GM18867 (cell line): ENCODE data around the gene KRT80.

Source experiments
- ATAC-seq: cut with Tn5 transposase; IDR thresholded peaks from one replicate; pipeline ENCODE4 v1.9.1; 2021; ENCODE audit warnings: mild to moderate bottlenecking, moderate library complexity; ENCODE audit not compliant: unreplicated experiment

Gene KRT80

GRCh38 chr12:52199294-52199919, 7.6 kb upstream of the KRT80 start:
- ATAC-seq: no peak

GRCh38 chr12:52198454-52199215, 6.8 kb upstream of the KRT80 start:
- no peak for ATAC-seq

DNA sequence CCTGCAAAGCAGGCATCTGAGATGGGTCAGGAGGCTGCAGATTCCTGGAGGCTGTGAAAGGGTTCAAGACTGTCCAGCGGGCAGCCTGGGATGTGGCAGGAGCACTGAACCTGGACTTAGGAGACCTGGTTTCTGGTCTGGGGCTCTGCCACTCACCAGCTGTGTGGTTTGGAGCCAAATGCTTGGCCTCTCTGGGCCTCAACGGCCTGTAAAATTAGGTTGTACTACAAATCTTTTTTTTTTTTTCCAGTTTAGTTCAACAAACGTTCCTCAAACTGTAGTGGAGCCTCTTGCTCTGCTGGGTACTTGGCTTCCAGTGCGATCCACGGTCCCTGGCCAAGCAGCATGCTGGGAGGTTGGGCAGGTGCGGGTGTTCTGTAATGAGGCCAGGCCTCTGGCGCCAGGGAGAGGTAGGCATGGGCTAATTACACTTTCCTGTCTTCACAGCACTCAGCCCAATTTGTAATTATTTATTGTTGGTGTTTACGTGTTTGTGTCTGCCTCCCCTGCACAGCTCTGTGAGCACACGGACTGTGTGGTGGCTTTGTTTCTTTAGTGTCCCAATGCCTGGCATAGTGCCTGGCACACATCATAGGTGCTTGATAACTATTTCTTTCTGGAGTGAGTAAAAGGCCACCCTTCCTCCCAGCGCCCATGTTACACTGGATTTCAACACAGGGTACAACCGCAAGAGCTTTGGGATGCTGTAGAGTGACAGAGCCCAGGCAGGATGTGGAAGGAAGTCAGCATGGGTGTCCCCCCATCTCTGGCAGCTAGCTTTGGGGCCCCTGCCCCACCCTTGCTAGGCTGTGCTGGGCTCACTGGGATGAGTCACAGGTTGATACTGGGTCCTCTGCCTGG, 5.8 kb upstream of the KRT80 start:
- ATAC-seq: no peak

DNA sequence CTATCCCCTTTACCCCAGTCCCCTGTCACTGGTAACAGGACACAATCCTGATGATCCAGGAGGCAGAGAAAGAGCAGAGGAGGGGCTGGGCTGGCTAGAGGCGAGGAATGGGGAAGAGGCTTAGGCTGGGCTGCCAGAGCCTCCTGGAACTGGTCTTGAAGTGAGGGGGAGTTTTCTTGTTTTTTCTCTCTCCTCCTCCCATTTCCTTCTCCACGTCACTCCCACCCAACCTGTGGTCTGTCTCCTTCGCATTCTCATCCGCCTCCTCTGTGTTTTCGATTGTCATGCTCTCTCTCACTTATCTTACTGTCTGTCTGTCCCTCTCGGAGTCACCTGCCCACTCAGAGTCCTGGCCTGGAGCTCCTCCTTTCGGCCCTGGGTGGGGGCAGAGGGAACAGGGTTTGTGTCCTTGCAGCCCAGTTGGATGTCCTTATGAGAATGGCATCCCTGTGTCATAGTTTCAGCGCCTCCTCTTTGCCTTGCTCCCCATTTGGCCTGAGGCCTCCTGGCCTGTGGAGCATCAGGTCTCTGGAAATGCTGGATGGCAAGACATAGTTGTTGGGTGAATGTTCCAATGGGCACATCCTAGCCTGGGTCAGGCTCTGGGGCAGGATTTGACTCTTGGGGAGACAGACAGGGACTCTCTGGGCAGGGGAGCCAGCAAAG, 3.4 kb upstream of the KRT80 start:
- no peak for ATAC-seq

GRCh38 chr12:52193991-52194390, 2.2 kb upstream of the KRT80 start:
- no peak for ATAC-seq

DNA sequence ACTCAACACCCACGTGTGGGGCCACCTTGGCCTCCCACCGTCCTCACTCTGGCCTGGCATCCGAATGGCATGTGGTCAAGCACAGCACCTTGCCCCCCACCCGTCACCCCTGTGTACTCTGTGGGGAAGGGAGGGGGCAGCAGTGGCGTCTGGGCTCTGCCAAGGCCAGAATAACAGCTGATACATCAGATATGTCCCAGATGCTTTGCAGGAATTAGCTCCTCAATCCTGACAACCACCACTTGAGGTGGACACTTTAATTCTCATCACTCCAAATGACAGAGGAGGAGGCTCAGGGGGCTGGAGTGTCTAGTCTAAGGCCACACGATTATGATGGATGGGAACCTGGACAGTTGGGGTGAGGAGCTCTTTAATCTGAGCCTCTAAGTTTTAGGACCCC, 1.7 kb upstream of the KRT80 start:
- ATAC-seq: no peak

DNA sequence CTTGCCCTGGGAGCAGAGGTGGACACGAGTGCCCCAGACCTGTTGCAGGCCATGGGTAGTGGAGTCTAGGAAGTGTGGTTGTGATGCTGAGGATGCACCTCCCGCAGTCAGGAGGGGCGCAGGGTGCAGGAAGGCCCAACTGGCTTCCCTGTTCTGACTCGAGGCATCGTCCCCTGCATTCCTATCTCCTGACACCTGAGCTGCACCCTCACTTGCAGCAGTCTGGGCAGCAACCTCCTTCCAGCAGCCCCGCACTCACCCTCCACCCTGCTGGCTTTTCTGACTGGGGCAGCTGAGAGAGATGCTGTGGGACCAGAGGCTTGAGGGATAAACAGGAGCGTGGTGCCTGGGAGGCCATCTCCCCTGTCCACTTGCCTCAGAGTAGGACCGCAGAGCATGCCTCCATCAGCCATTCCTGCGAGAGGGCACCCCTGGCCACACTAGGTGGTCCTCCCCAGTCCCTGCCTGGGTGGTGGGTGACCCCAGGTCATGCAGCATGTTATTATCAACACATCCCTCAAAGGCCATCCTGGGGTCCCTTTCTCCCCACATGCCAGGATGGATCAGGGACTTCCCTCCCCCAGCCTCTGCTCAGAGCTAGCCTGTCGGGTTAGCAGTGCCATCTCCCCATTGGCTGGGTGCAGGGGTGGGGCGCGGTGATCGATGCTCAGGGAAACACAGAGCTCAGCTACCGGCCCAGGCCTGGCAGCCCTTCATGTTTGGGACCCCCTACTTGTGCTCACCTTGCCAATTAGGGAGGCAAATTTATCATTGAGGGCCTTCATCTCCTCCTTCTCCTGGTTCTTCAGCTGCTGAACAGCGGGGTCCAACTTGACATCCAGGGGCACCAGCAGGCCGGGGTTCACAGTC, 719 bp downstream of the KRT80 start:
- no peak for ATAC-seq

- ATAC-seq: no peak
These were observed 2.2 kb downstream of the KRT80 start for GRCh38 chr12:52189376-52190174.

- no peak for ATAC-seq
These were observed 3.2 kb downstream of the KRT80 start for GRCh38 chr12:52188658-52189057.

DNA sequence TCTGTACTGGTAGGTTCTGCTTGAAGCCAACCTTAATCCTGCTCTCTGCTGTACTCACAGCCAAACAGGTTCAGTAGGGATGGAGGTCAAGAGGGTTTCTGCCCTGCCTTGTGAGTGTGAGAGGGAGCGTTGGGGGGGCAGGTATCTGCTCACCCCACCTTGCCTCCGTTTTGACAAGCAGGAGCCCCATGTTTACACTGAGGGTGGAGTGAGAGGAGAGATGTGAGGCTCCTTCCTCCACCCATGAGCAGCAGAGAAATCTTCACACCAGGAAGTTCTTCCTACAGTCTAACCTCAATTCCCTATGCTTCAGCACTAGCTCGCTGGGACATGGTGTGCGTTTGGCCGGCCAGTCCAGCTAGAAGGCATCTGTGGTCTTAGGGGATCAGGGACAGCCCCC, 4.2 kb downstream of the KRT80 start:
- no peak for ATAC-seq

DNA sequence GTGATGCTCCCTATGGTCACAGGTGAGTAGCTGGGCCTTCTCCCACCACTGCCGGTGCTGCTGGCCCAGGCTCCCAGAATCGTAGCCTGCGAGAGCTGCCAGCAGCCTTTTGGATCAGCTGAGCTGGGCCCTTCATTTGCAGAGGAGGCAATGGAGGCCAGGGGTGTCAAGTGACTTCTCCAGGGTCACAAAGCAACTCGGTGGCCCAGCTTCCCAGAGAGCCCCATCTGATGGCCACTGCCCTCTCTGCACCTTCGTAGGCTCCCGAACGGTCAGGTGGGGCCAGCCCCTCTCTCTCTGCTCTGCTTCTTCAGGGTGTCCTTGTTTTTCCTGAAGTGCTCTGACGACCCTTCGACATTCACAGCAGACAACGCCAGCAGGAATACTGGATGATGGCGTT, 4.6 kb downstream of the KRT80 start:
- ATAC-seq: no peak

DNA sequence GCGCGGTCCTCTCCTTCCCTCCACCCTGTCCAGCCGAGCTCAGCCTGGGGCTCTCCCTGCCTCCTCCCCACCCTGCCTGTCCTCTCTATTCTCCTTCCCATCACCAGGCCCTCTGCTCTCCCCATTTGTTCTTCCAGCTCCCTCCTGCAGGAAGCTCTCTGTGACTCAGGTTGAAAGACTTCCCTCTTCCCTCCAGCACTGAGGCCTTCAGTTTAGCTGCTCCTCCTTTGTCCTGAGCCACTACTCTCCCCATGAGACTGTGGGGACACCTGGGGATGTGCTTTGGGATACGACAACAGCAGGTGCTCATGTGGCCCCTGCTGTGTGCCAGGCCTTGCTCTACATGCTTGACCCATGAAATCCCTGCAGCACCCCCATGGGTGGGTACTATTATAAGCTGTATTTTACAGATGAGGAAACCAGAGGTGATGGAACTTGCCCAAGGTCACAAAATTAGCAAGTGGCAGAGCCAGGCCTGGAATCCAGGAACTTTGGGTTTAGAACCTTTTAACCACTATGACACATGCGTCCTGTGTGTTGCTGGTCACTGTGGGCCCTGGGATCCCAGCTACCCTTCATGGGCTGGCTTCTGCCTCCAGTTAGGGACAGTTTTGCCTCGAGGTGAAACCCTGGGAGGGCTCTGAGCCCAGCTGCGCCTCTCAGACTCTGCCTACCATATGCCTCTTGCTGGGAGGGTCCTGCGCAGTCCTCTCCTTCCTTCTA, 5.5 kb downstream of the KRT80 start:
- ATAC-seq: no peak

- ATAC-seq: no peak
These were observed 6.3 kb downstream of the KRT80 start for GRCh38 chr12:52185400-52185967.

DNA sequence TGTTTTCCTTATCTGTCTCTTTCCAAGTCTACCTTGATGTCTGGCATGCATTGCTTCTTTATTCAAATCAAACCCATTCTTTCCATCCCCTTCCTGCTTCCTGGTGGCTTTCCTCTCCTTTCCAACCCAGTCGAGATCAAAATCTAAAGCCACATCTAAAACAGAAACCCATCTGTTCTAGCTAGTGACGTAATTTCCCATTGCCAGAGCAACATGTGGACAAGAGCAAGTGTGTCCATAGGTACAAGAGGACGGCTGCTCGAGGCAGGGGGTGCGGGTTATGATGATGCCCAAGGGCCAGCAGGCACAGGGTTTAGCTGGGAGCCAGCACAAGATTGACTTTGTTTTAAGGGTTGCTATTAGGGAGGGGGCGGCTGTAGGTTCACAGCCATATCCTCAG, 7.0 kb downstream of the KRT80 start:
- no peak for ATAC-seq

GRCh38 chr12:52183971-52184370, 7.8 kb downstream of the KRT80 start:
- ATAC-seq: no peak

GRCh38 chr12:52183544-52183910, 8.3 kb downstream of the KRT80 start:
- no peak for ATAC-seq

GRCh38 chr12:52182898-52183543, 8.8 kb downstream of the KRT80 start:
- no peak for ATAC-seq

GRCh38 chr12:52182384-52182783, 9.4 kb downstream of the KRT80 start:
- no peak for ATAC-seq
